SH-SY5Y (cell line): ENCODE measurements around the gene TKTL2.

ENCODE experiments used
- GATA2 ChIP-seq: IDR thresholded peaks from 2 replicates; pipeline ENCODE4 v1.6.1; 2011; ENCODE audit warnings: mild to moderate bottlenecking, low read depth, low read length
- GATA3 ChIP-seq: IDR thresholded peaks from 2 replicates; pipeline ENCODE4 v1.6.1; 2011; ENCODE audit warnings: low read depth, mild to moderate bottlenecking, low read length, moderate library complexity

- TF ChIP-seq GATA2 (no peak), GATA3 (no peak)
These were observed 19.5 kb upstream of the TKTL2 start for GRCh38 chr4:163492951-163493504.
